ENCODE data around the gene HIPK2. TPM values are rescaled to one million over a fixed set of nuclear protein-coding genes. Genes with fewer than 3 reads are reported as not detected.

HIPK2 gene
- total RNA-seq, 4 donors from 2014 or later = 13.6 to 21.8 (median 18.2) TPM

- Histone ChIP-seq H3K27me3 (no peaks in the 10 kb centered on the region), H3K27ac (peak overlapping the region; percentile 42), H3K9me3 (no peaks in the 10 kb centered on the region), H3K4me1 (peaks cover 48% of the 10 kb centered on the region), H3K36me3 (no peaks in the 10 kb centered on the region), H3K4me3 (no peak overlapping the region)
- no peak for TF ChIP-seq POLR2AphosphoS5 (IDR thresholded peaks at IDR 0.05)
- TF ChIP-seq EP300 (IDR thresholded peaks at IDR 0.05) = no peak
- no peak for TF ChIP-seq CTCF (IDR thresholded peaks at IDR 0.05)
- no peak for TF ChIP-seq POLR2A (IDR thresholded peaks at IDR 0.05)
- 83% methylated on average over 10 of the region's 10 CpGs for WGBS
- no peak for DNase-seq (ENCODE audit: low spot score in 2 of 2)
These were observed 40.3 kb downstream of the HIPK2 start for GRCh38 chr7:139737221-139738100.

- H3K36me3 ChIP-seq = no peaks in the 10 kb centered on the region
- peaks cover 62% of the 10 kb centered on the region for H3K4me1 ChIP-seq
- no peak for TF ChIP-seq POLR2AphosphoS5 (IDR thresholded peaks at IDR 0.05)
- no peak overlapping the region for H3K27ac ChIP-seq
- no peak for DNase-seq (ENCODE audit: low spot score in 2 of 2)
- H3K27me3 ChIP-seq = no peaks in the 10 kb centered on the region
- WGBS = 90% methylated on average over 9 of the region's 9 CpGs
- no peaks in the 10 kb centered on the region for H3K9me3 ChIP-seq
- no peak overlapping the region for H3K4me3 ChIP-seq
These were observed 41.7 kb downstream of the HIPK2 start for GRCh38 chr7:139735912-139736595.

- WGBS = 92% methylated on average over 7 of the region's 7 CpGs
- no peaks in the 10 kb centered on the region for H3K9me3 ChIP-seq
- H3K27ac ChIP-seq = peak overlapping the region; percentile 51
- peaks cover 64% of the 10 kb centered on the region for H3K4me1 ChIP-seq
- no peak for TF ChIP-seq CTCF (IDR thresholded peaks at IDR 0.05)
- no peak for TF ChIP-seq POLR2A (IDR thresholded peaks at IDR 0.05)
- no peak for TF ChIP-seq EP300 (IDR thresholded peaks at IDR 0.05)
- no peak for TF ChIP-seq POLR2AphosphoS5 (IDR thresholded peaks at IDR 0.05)
- no peak for DNase-seq (ENCODE audit: low spot score in 2 of 2)
- no peaks in the 10 kb centered on the region for H3K36me3 ChIP-seq
- H3K4me3 ChIP-seq = no peak overlapping the region
- H3K27me3 ChIP-seq = no peaks in the 10 kb centered on the region
These were observed 42.3 kb downstream of the HIPK2 start for GRCh38 chr7:139735466-139735865.

- no peaks in the 10 kb centered on the region for H3K9me3 ChIP-seq
- no peaks in the 10 kb centered on the region for H3K27me3 ChIP-seq
- H3K4me3 ChIP-seq = no peak overlapping the region
- peak; percentile 86 for TF ChIP-seq EP300 (IDR thresholded peaks at IDR 0.05)
- TF ChIP-seq POLR2A (IDR thresholded peaks at IDR 0.05) = no peak
- WGBS = 83% methylated on average over 2 of the region's 2 CpGs
- peaks cover 59% of the 10 kb centered on the region for H3K4me1 ChIP-seq
- no peaks in the 10 kb centered on the region for H3K36me3 ChIP-seq
- DNase-seq (ENCODE audit: low spot score in 2 of 2) = no peak
- peak overlapping the region; percentile 81 for H3K27ac ChIP-seq
These were observed 43.4 kb downstream of the HIPK2 start for GRCh38 chr7:139734395-139734794.

- TF ChIP-seq POLR2AphosphoS5 (IDR thresholded peaks at IDR 0.05) = no peak
- no peak for TF ChIP-seq POLR2A (IDR thresholded peaks at IDR 0.05)
- no peak for TF ChIP-seq EP300 (IDR thresholded peaks at IDR 0.05)
- no peak for TF ChIP-seq CTCF (IDR thresholded peaks at IDR 0.05)
These were observed 44.0 kb downstream of the HIPK2 start for GRCh38 chr7:139733751-139734150.

More at GRCh38 chr7:139733751-139734150, 44.0 kb downstream of the HIPK2 start:
- Histone ChIP-seq H3K27ac (peak overlapping the region; percentile 81), H3K4me1 (peaks cover 59% of the 10 kb centered on the region), H3K4me3 (no peak overlapping the region), H3K9me3 (no peaks in the 10 kb centered on the region), H3K27me3 (no peaks in the 10 kb centered on the region), H3K36me3 (no peaks in the 10 kb centered on the region)
- WGBS = 91% methylated on average over 7 of the region's 7 CpGs
- no peak for DNase-seq (ENCODE audit: low spot score in 2 of 2)
